ENCODE measurements around the gene ZBTB14.

Gene ZBTB14

GRCh38 chr18:5294113-5294456 lies 1.4 kb downstream of the ZBTB14 start:
- Histone ChIP-seq H3K4me3 (peak overlapping the region; percentile 76), H3K36me3 (peaks cover 32% of the 10 kb centered on the region), H3K27me3 (no peaks in the 10 kb centered on the region), H3K4me2 (peak overlapping the region; percentile 92), H3K4me1 (peaks cover 21% of the 10 kb centered on the region), H3K9me3 (no peaks in the 10 kb centered on the region), H3K9ac (peak overlapping the region; percentile 94), H3K27ac (peak overlapping the region; percentile 97), H4K20me1 (no peaks in the 10 kb centered on the region)
- TF ChIP-seq Cebpa-rat (IDR thresholded peaks at IDR 0.05): no peak

GRCh38 chr18:5288517-5288935 lies 7.0 kb downstream of the ZBTB14 start:
- H3K27ac ChIP-seq: no peak overlapping the region
- H3K4me2 ChIP-seq: no peak overlapping the region
- no peak overlapping the region for H3K4me3 ChIP-seq
- TF ChIP-seq Cebpa-rat (IDR thresholded peaks at IDR 0.05): no peak
- no peaks in the 10 kb centered on the region for H4K20me1 ChIP-seq
- H3K9ac ChIP-seq: no peak overlapping the region
- H3K27me3 ChIP-seq: no peaks in the 10 kb centered on the region
- H3K36me3 ChIP-seq: peaks cover 36% of the 10 kb centered on the region
- no peaks in the 10 kb centered on the region for H3K9me3 ChIP-seq
- H3K4me1 ChIP-seq: peaks cover 12% of the 10 kb centered on the region

- no peak for TF ChIP-seq Cebpa-rat (IDR thresholded peaks at IDR 0.05)
- no peak overlapping the region for H3K4me3 ChIP-seq
- no peak overlapping the region for H3K4me2 ChIP-seq
These were observed 7.7 kb downstream of the ZBTB14 start for GRCh38 chr18:5287854-5288253.

GRCh38 chr18:5286525-5286924 lies 9.0 kb downstream of the ZBTB14 start:
- Histone ChIP-seq H3K27me3 (no peaks in the 10 kb centered on the region), H3K27ac (no peak overlapping the region), H3K4me3 (no peak overlapping the region), H3K9ac (no peak overlapping the region), H3K4me2 (no peak overlapping the region), H3K9me3 (no peaks in the 10 kb centered on the region), H3K36me3 (peaks cover 22% of the 10 kb centered on the region), H4K20me1 (no peaks in the 10 kb centered on the region), H3K4me1 (peaks cover 16% of the 10 kb centered on the region)
- no peak for TF ChIP-seq Cebpa-rat (IDR thresholded peaks at IDR 0.05)

More at GRCh38 chr18:5287854-5288253, 7.7 kb downstream of the ZBTB14 start:
- Histone ChIP-seq H4K20me1 (no peaks in the 10 kb centered on the region), H3K4me1 (peaks cover 13% of the 10 kb centered on the region), H3K9ac (no peak overlapping the region), H3K27ac (no peak overlapping the region), H3K27me3 (no peaks in the 10 kb centered on the region), H3K36me3 (peaks cover 35% of the 10 kb centered on the region), H3K9me3 (no peaks in the 10 kb centered on the region)

- Histone ChIP-seq H3K27ac (no peak overlapping the region), H3K27me3 (no peaks in the 10 kb centered on the region), H3K4me2 (no peak overlapping the region), H4K20me1 (no peaks in the 10 kb centered on the region), H3K9me3 (no peaks in the 10 kb centered on the region), H3K36me3 (peaks cover 10% of the 10 kb centered on the region), H3K4me1 (peaks cover 16% of the 10 kb centered on the region), H3K9ac (no peak overlapping the region), H3K4me3 (no peak overlapping the region)
- TF ChIP-seq Cebpa-rat (IDR thresholded peaks at IDR 0.05): no peak
These were observed 10.2 kb downstream of the ZBTB14 start for GRCh38 chr18:5285326-5285725.

GRCh38 chr18:5284808-5285207 lies 10.7 kb downstream of the ZBTB14 start:
- Histone ChIP-seq H3K4me1 (peaks cover 16% of the 10 kb centered on the region), H3K9me3 (no peaks in the 10 kb centered on the region), H3K4me3 (no peak overlapping the region), H4K20me1 (no peaks in the 10 kb centered on the region), H3K9ac (no peak overlapping the region), H3K27ac (no peak overlapping the region), H3K4me2 (no peak overlapping the region), H3K36me3 (peaks cover 5% of the 10 kb centered on the region), H3K27me3 (no peaks in the 10 kb centered on the region)
- no peak for TF ChIP-seq Cebpa-rat (IDR thresholded peaks at IDR 0.05)

GRCh38 chr18:5282770-5283169 lies 12.8 kb downstream of the ZBTB14 start:
- H3K4me1 ChIP-seq: peaks cover 10% of the 10 kb centered on the region
- H3K9me3 ChIP-seq: peaks cover 7% of the 10 kb centered on the region; the same call in 1 of the 2 replicates
- H3K4me2 ChIP-seq: peak overlapping the region; percentile 39
- peaks cover 4% of the 10 kb centered on the region; the same call in 1 of the 2 replicates for H3K36me3 ChIP-seq
- H3K4me3 ChIP-seq: no peak overlapping the region
- H4K20me1 ChIP-seq: no peaks in the 10 kb centered on the region
- TF ChIP-seq Cebpa-rat (IDR thresholded peaks at IDR 0.05): no peak
- H3K9ac ChIP-seq: no peak overlapping the region
- no peak overlapping the region for H3K27ac ChIP-seq
- H3K27me3 ChIP-seq: no peaks in the 10 kb centered on the region

- Histone ChIP-seq H3K4me2 (no peak overlapping the region), H3K9ac (no peak overlapping the region), H3K27me3 (no peaks in the 10 kb centered on the region), H3K4me1 (no peaks in the 10 kb centered on the region), H3K4me3 (no peak overlapping the region), H4K20me1 (no peaks in the 10 kb centered on the region), H3K27ac (no peak overlapping the region), H3K36me3 (no peaks in the 10 kb centered on the region), H3K9me3 (peaks cover 13% of the 10 kb centered on the region; the same call in 1 of the 2 replicates)
- TF ChIP-seq Cebpa-rat (IDR thresholded peaks at IDR 0.05): no peak
These were observed 18.6 kb downstream of the ZBTB14 start for GRCh38 chr18:5276947-5277346.

- Histone ChIP-seq H3K36me3 (no peaks in the 10 kb centered on the region), H3K27ac (no peak overlapping the region)
- TF ChIP-seq Cebpa-rat (IDR thresholded peaks at IDR 0.05): no peak
These were observed 19.7 kb downstream of the ZBTB14 start for GRCh38 chr18:5275872-5276271.

GRCh38 chr18:5268874-5269273 lies 26.7 kb downstream of the ZBTB14 start:
- H3K9me3 ChIP-seq: peaks cover 29% of the 10 kb centered on the region
- no peaks in the 10 kb centered on the region for H4K20me1 ChIP-seq

More at GRCh38 chr18:5275872-5276271, 19.7 kb downstream of the ZBTB14 start:
- Histone ChIP-seq H3K27me3 (no peaks in the 10 kb centered on the region), H3K9me3 (peaks cover 23% of the 10 kb centered on the region), H3K4me2 (no peak overlapping the region), H3K9ac (no peak overlapping the region), H4K20me1 (no peaks in the 10 kb centered on the region), H3K4me1 (no peaks in the 10 kb centered on the region), H3K4me3 (no peak overlapping the region)

GRCh38 chr18:5266721-5267120 lies 28.8 kb downstream of the ZBTB14 start:
- no peak overlapping the region for H3K9ac ChIP-seq
- H3K9me3 ChIP-seq: peaks cover 22% of the 10 kb centered on the region
- no peaks in the 10 kb centered on the region for H3K27me3 ChIP-seq
- TF ChIP-seq Cebpa-rat (IDR thresholded peaks at IDR 0.05): no peak
- no peaks in the 10 kb centered on the region for H3K4me1 ChIP-seq
- no peaks in the 10 kb centered on the region for H4K20me1 ChIP-seq
- no peaks in the 10 kb centered on the region for H3K36me3 ChIP-seq
- no peak overlapping the region for H3K4me3 ChIP-seq
- H3K4me2 ChIP-seq: no peak overlapping the region
- no peak overlapping the region for H3K27ac ChIP-seq

More at GRCh38 chr18:5268874-5269273, 26.7 kb downstream of the ZBTB14 start:
- no peak overlapping the region for H3K9ac ChIP-seq
- no peak for TF ChIP-seq Cebpa-rat (IDR thresholded peaks at IDR 0.05)
- no peaks in the 10 kb centered on the region for H3K36me3 ChIP-seq
- no peaks in the 10 kb centered on the region for H3K27me3 ChIP-seq
- H3K4me1 ChIP-seq: no peaks in the 10 kb centered on the region
- no peak overlapping the region for H3K4me3 ChIP-seq
- no peak overlapping the region for H3K27ac ChIP-seq
- no peak overlapping the region for H3K4me2 ChIP-seq
